ENCODE measurements around the gene SPDYE16. TPM values are rescaled to one million over a fixed set of nuclear protein-coding genes. Genes with fewer than 3 reads are reported as not detected.
"Not testable (repeated sequence)": the region's sequence is repeated elsewhere in the genome, so short reads cannot be mapped to it uniquely, and the experiment has no call there.

Gene SPDYE16
- total RNA-seq, 1 donor from 2014 or later: not detected

DNA sequence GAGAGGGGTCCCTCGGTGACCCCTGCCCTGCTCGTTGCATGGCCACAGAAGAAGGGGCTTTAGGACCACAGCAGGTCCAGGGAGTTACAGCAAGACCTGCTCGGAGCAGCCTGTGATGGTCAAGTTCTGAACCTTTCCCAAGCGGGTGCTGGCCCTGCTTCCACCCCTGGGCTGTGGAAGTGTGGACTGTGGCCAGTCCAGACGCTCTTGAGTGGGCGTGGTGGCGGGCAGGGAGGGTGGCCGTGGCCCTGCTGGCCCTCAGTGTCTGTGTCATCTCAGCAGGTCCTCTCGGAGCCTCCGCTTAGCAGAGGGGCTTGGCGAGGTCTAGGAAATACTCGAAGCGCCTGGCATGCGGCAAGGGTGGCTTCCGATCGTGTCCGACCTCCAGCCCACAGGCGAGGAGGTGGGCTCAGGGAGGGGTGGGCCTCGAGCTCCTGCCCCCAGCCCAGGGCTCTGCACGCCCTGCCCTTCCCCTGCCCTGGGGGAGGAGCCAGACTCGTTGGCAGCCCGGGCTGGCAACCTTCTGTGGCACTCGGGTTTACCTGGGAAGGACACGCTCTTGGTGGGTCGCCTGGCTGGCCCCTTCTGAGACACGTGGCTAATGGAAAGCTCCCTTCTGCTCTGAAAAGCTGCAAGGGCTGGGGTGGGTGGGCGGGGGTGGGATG, 45.0 kb downstream of the SPDYE16 start:
- H3K4me3 Mint-ChIP-seq (ENCODE audit: unreplicated experiment); DNase-seq (ENCODE audit: extremely low spot score, unreplicated experiment); H3K4me1 Mint-ChIP-seq (ENCODE audit: unreplicated experiment); H3K9me3 Mint-ChIP-seq (ENCODE audit: unreplicated experiment); H3K36me3 Mint-ChIP-seq (ENCODE audit: unreplicated experiment); H3K27ac Mint-ChIP-seq (ENCODE audit: unreplicated experiment); H3K27me3 Mint-ChIP-seq (ENCODE audit: unreplicated experiment): not testable (repeated sequence)

DNA sequence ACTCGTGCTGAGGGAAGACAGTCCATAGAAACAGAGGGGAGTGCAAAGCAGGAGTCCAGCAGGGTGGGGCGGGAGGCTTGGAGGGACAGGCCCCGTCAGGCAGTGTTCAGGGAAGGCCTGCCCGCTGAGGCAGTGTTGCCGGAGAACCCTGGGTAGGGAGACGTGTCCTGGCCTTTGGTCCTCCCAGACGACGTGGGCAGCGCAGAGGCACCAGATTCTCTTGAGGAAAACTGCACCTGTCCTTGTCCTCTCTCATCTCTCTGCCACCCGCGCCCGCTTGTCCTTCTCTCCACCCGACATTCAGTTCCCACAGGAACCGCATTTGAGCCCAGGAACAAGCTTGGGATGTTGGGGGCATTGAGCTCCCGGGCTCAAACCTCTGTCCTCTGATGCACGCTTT, 47.4 kb downstream of the SPDYE16 start:
- DNase-seq (ENCODE audit: extremely low spot score, unreplicated experiment); H3K4me1 Mint-ChIP-seq (ENCODE audit: unreplicated experiment); H3K27me3 Mint-ChIP-seq (ENCODE audit: unreplicated experiment); H3K9me3 Mint-ChIP-seq (ENCODE audit: unreplicated experiment); H3K4me3 Mint-ChIP-seq (ENCODE audit: unreplicated experiment); H3K27ac Mint-ChIP-seq (ENCODE audit: unreplicated experiment); H3K36me3 Mint-ChIP-seq (ENCODE audit: unreplicated experiment): not testable (repeated sequence)

DNA sequence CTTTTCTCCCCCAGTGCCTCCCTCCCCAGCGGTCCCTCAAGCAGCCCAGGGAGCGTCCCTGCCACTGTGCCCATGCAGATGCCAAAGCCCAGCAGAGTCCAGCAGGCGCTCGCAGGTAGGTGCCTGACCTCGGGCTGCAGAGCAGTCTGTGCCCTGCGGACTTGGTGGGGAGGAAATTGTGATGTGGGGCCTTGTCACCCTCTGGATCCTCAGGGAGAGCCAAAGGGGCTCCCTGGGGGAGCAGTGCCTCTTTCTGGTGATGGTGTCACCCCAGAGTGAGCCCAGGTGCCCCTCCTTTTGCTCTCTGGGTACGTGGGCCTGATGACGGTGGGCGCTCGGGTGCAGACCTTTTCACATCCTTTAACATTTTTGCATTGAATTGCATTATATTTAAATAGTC, 51.0 kb downstream of the SPDYE16 start:
- H3K4me3 Mint-ChIP-seq (ENCODE audit: unreplicated experiment); H3K9me3 Mint-ChIP-seq (ENCODE audit: unreplicated experiment); H3K27ac Mint-ChIP-seq (ENCODE audit: unreplicated experiment); H3K36me3 Mint-ChIP-seq (ENCODE audit: unreplicated experiment); H3K27me3 Mint-ChIP-seq (ENCODE audit: unreplicated experiment); H3K4me1 Mint-ChIP-seq (ENCODE audit: unreplicated experiment): not testable (repeated sequence)
- peak; percentile 15 for DNase-seq (ENCODE audit: extremely low spot score, unreplicated experiment)

DNA sequence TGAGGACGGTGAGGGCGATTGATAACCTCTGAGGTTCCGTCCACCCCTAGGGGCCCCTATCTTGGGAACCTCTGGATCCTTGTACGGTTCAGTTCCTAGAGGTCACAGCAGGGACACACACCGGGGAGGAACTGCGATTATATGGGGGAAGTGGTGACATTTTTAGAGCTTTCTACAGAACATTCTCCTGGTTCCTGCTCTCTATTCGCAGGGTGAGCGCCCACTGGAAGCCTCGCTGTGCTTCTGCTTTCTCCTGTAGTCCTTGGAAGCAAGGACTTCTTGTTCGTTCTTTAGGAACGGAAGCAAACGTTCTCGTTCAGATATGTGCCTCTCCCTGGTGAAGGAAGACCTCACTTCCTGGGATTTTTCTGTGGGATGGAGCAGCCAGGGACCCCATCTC, 55.1 kb downstream of the SPDYE16 start:
- not testable (repeated sequence) for H3K4me3 Mint-ChIP-seq (ENCODE audit: unreplicated experiment); H3K9me3 Mint-ChIP-seq (ENCODE audit: unreplicated experiment); H3K27ac Mint-ChIP-seq (ENCODE audit: unreplicated experiment); H3K36me3 Mint-ChIP-seq (ENCODE audit: unreplicated experiment); H3K4me1 Mint-ChIP-seq (ENCODE audit: unreplicated experiment); DNase-seq (ENCODE audit: extremely low spot score, unreplicated experiment); H3K27me3 Mint-ChIP-seq (ENCODE audit: unreplicated experiment)

DNA sequence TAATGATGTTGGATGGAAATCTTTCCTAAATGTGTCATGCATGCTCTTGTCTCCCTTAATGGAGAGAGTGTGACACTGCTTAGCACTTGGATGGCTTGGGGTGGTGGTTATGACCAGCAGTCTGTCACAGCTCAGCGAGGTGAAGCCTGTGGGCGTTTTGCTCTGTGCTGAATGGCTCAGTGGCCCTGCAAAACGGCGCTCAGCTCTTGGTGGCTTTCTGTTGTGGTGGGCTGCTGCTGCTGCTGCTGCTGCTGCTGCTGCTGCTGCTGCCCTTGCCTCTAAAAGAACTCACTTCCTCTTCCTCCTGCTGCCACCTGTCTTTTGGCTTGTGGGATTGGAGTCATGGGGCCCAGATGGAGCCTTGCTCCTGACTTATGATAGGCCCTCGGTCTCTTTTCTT, 56.5 kb downstream of the SPDYE16 start:
- not testable (repeated sequence) for H3K27ac Mint-ChIP-seq (ENCODE audit: unreplicated experiment); H3K36me3 Mint-ChIP-seq (ENCODE audit: unreplicated experiment); H3K4me1 Mint-ChIP-seq (ENCODE audit: unreplicated experiment); H3K4me3 Mint-ChIP-seq (ENCODE audit: unreplicated experiment); H3K27me3 Mint-ChIP-seq (ENCODE audit: unreplicated experiment); H3K9me3 Mint-ChIP-seq (ENCODE audit: unreplicated experiment); DNase-seq (ENCODE audit: extremely low spot score, unreplicated experiment)

DNA sequence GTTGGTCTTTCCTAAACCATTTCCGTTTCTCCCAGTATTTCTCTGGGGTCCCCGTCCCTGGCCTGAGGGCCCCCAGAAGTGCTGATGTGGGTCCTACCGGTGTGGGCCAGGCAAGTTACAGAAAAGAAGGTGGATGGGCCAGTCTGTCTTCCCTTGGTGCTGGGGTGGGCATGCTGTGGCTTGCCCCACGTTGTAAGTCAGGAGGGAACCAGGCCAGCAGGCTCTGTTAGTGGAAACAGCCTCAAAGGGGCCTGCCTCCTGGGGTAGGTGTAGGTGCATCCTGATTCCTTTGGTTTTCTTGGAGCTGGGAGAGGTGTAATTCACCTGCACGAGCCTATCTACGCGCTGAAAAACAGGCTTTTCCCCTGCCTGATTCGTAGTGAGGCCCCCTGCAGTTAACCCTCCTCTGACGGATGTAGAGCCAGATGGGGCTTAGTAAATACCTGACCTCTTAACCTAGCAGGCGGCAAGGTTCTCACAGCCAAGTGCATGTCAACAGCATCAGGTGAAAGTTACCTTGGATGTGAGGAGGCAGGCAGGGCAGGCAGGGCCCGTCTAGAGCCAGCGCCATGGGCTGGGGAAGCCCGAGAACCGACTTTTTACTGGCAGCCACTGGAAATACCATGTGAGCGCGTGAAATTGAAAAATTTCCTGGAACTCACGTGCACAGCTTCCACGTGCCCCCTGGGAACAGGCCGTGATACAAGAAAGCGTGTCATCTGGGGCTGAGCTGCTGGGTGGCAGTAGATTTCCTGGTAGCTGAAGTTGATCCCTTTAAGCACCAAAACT, 57.1 kb downstream of the SPDYE16 start:
- H3K4me1 Mint-ChIP-seq (ENCODE audit: unreplicated experiment); H3K4me3 Mint-ChIP-seq (ENCODE audit: unreplicated experiment); H3K27me3 Mint-ChIP-seq (ENCODE audit: unreplicated experiment); H3K36me3 Mint-ChIP-seq (ENCODE audit: unreplicated experiment); DNase-seq (ENCODE audit: extremely low spot score, unreplicated experiment); H3K27ac Mint-ChIP-seq (ENCODE audit: unreplicated experiment); H3K9me3 Mint-ChIP-seq (ENCODE audit: unreplicated experiment): not testable (repeated sequence)

DNA sequence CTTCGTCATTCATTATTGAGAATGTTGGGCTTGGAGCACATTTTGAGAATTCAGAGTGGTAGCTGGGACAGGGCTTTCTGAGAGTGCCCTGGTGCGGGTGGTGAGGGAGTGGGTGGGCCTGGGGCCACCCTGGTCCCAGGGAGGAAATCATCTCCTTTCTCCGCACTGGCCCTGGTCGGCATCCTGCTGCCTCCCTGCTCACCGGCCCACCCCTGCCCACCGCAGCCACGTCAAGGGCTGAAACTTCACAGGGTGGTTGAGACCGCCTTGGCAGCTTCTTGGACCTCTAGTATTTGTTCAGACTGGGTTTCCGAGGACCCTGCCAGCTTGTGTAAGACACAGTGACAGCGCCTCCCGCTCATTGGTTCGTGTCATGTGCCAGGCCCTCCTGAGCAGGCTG, 58.6 kb downstream of the SPDYE16 start:
- not testable (repeated sequence) for H3K27me3 Mint-ChIP-seq (ENCODE audit: unreplicated experiment); H3K4me3 Mint-ChIP-seq (ENCODE audit: unreplicated experiment); H3K9me3 Mint-ChIP-seq (ENCODE audit: unreplicated experiment); H3K27ac Mint-ChIP-seq (ENCODE audit: unreplicated experiment); H3K4me1 Mint-ChIP-seq (ENCODE audit: unreplicated experiment); H3K36me3 Mint-ChIP-seq (ENCODE audit: unreplicated experiment)
- DNase-seq (ENCODE audit: extremely low spot score, unreplicated experiment): peak; percentile 67

DNA sequence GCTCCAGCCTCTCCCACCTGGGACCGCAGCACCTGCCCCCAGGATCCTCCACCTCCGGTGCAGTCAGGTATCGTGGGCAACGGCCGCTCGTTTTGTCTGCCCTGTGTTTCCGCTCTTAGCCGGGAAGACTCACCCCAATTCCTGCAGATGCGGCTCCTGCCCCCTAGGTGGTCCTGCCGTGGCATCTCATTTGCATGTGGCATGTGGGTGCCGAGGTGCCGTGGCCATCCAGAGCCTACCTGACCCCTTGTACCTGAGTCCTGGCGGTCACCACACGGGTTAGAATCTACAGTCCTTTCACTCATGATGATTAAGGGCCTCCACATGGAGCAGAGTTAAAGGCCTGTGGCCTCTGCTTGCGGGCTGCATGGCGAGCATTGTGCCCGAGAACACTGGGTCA, 60.0 kb downstream of the SPDYE16 start:
- H3K9me3 Mint-ChIP-seq (ENCODE audit: unreplicated experiment); H3K27me3 Mint-ChIP-seq (ENCODE audit: unreplicated experiment); H3K4me3 Mint-ChIP-seq (ENCODE audit: unreplicated experiment); H3K27ac Mint-ChIP-seq (ENCODE audit: unreplicated experiment); H3K36me3 Mint-ChIP-seq (ENCODE audit: unreplicated experiment); H3K4me1 Mint-ChIP-seq (ENCODE audit: unreplicated experiment): not testable (repeated sequence)
- DNase-seq (ENCODE audit: extremely low spot score, unreplicated experiment): peak; percentile 69

DNA sequence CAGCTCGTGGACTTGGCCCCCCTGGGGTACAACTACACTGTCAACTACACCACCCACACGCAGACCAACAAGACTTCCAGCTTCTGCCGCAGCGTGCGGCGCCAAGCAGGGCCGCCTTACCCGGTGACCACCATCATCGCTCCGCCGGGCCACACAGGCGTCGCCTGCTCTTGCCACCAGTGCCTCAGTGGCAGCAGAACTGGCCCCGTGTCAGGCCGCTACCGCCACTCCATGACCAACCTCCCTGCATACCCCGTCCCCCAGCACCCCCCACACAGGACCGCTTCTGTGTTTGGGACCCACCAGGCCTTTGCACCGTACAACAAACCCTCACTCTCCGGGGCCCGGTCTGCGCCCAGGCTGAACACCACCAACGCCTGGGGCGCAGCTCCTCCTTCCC, 60.4 kb downstream of the SPDYE16 start:
- H3K27me3 Mint-ChIP-seq (ENCODE audit: unreplicated experiment); H3K27ac Mint-ChIP-seq (ENCODE audit: unreplicated experiment); H3K4me1 Mint-ChIP-seq (ENCODE audit: unreplicated experiment); H3K36me3 Mint-ChIP-seq (ENCODE audit: unreplicated experiment); H3K4me3 Mint-ChIP-seq (ENCODE audit: unreplicated experiment); H3K9me3 Mint-ChIP-seq (ENCODE audit: unreplicated experiment): not testable (repeated sequence)
- DNase-seq (ENCODE audit: extremely low spot score, unreplicated experiment): peak; percentile 74

Other genes with a start within 250 kb of the SPDYE16 start
- gene HSPB1, start 240.6 kb downstream of the SPDYE16 start, total RNA-seq: 251 and 252 TPM in 2 replicates
- gene YWHAG, start 184.3 kb downstream of the SPDYE16 start, total RNA-seq: 151 and 154 TPM in 2 replicates
- 0.31 and 0.89 TPM in 2 replicates for gene SSC4D, start 133.6 kb downstream of the SPDYE16 start, total RNA-seq
- 0.51 TPM in 1 of 2 replicates, not detected in the other for gene ZP3, start 118.3 kb downstream of the SPDYE16 start, total RNA-seq
- 29.7 and 32.6 TPM in 2 replicates for gene DTX2, start 81.6 kb downstream of the SPDYE16 start, total RNA-seq
- 1.5 and 2.2 TPM in 2 replicates for gene UPK3B, start 32.7 kb downstream of the SPDYE16 start, total RNA-seq
- 9.6 and 11.4 TPM in 2 replicates for gene POMZP3, start 84.0 kb upstream of the SPDYE16 start, total RNA-seq